ENCODE measurements around the gene PNCK. TPM values are rescaled to one million over a fixed set of nuclear protein-coding genes. Genes with fewer than 3 reads are reported as not detected.
"Not testable (repeated sequence)": the region's sequence is repeated elsewhere in the genome, so short reads cannot be mapped to it uniquely, and the experiment has no call there.

The PNCK gene
- total RNA-seq, 1 donor from 2014 or later = 1.4 TPM

DNA sequence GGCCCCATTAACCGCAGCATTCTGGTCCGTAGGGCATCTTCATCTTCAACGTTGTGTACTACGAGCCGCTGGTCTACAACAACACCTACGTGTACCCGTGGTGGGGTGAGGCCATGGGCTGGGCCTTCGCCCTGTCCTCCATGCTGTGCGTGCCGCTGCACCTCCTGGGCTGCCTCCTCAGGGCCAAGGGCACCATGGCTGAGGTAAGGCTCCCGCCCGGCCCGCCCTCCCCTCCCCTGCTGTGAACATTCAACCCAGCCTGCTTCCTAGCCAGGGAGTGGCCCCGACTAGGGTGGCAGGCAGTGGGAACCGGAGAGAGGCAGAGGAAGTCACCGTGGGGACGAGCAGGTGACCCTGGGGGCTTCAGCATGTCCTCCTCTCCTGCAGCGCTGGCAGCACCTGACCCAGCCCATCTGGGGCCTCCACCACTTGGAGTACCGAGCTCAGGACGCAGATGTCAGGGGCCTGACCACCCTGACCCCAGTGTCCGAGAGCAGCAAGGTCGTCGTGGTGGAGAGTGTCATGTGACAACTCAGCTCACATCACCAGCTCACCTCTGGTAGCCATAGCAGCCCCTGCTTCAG lies 21.2 kb upstream of the PNCK start:
- TF ChIP-seq CTCF (IDR thresholded peaks at IDR 0.05) = no peak
- no peak overlapping the region for H3K27ac ChIP-seq
- no peaks in the 10 kb centered on the region for H3K27me3 ChIP-seq
- no peaks in the 10 kb centered on the region for H3K4me1 ChIP-seq
- intact Hi-C loops (cut with DNase I) = no loop called here
- H3K4me3 ChIP-seq = no peak overlapping the region
- peaks cover 4 to 5% of the 10 kb centered on the region in 2 donors for H3K36me3 ChIP-seq
- no peak for DNase-seq (ENCODE audit: low spot score in 2 of 2)
- no peaks in the 10 kb centered on the region for H3K9me3 ChIP-seq

GRCh38 chrX:153694256-153694655 lies 20.6 kb upstream of the PNCK start:
- H3K9me3 ChIP-seq; intact Hi-C loops (cut with DNase I); H3K27me3 ChIP-seq; DNase-seq (ENCODE audit: low spot score in 2 of 2); H3K4me3 ChIP-seq; H3K4me1 ChIP-seq; H3K27ac ChIP-seq; H3K36me3 ChIP-seq: not testable (repeated sequence)

DNA sequence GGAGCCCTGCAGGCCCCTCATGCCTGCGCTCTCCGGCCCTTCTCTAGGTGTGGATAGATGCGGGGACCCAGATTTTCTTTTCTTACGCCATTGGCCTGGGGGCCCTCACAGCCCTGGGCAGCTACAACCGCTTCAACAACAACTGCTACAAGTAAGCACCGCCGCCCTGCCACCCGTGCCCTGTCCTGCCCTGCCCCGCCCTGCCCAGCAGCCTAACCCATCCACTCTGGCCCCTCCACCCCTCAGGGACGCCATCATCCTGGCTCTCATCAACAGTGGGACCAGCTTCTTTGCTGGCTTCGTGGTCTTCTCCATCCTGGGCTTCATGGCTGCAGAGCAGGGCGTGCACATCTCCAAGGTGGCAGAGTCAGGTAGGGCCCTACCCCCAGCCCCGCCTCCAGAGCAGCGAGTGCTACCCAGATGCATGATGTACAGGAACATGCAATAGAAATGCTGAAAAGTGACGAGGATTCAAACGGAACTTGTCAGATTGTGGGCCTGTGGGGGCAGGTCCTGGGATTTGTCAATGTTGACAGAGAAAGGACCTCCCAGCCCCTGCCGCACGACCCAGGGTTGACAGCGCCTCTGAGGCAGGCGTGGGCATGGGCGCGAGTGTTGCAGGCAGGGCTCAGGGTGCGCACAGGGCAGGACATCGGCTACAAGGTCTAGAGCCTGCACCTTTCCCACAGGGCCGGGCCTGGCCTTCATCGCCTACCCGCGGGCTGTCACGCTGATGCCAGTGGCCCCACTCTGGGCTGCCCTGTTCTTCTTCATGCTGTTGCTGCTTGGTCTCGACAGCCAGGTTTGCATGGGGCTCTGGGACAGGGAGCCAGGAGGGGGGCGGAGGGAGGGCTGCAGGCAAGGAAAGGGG lies 19.8 kb upstream of the PNCK start:
- DNase-seq (ENCODE audit: low spot score in 2 of 2) = no peak
- intact Hi-C loops (cut with DNase I) = no loop called here
- Histone ChIP-seq H3K27me3 (no peaks in the 10 kb centered on the region), H3K4me3 (no peak overlapping the region), H3K9me3 (no peaks in the 10 kb centered on the region), H3K36me3 (peaks cover 4 to 5% of the 10 kb centered on the region in 2 donors), H3K4me1 (no peaks in the 10 kb centered on the region), H3K27ac (no peak overlapping the region)
- no peak for TF ChIP-seq CTCF (IDR thresholded peaks at IDR 0.05)

DNA sequence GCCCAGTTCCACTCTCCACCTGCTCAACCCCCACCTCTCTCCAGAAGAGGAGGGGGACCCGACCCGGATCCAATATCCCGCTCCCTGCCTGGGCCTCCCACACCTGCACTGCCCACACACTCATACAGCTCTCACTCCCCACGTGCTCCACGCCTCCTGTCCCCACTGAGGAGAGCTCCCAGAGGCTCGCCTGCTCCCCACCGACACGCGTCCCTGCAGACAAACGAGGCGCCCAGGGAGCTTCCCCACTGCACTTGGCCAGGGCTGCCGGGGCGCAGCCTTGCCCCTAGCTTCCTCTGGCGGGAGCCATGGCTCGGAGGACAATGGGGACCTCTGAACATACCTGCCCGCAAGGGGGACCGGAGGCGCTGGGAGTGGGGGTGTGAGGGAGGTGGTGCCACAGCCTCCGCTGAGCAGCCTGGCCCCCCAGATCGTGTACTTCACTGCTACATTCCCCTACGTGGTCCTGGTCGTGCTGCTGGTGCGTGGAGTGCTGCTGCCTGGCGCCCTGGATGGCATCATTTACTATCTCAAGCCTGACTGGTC lies 19.1 kb upstream of the PNCK start:
- DNase-seq (ENCODE audit: low spot score in 2 of 2) = no peak
- TF ChIP-seq CTCF (IDR thresholded peaks at IDR 0.05) = no peak
- Histone ChIP-seq H3K9me3 (no peaks in the 10 kb centered on the region), H3K4me3 (no peak overlapping the region), H3K27ac (no peak overlapping the region), H3K27me3 (no peaks in the 10 kb centered on the region), H3K36me3 (peaks cover 4 to 5% of the 10 kb centered on the region in 2 donors), H3K4me1 (no peaks in the 10 kb centered on the region)
- intact Hi-C loops (cut with DNase I) = no loop called here

- no peak for DNase-seq (ENCODE audit: low spot score in 2 of 2)
- no peak for TF ChIP-seq CTCF (IDR thresholded peaks at IDR 0.05)
- intact Hi-C loops (cut with DNase I) = no loop called here
- no peak overlapping the region for H3K4me3 ChIP-seq
- H3K27ac ChIP-seq = no peak overlapping the region
- H3K9me3 ChIP-seq = no peaks in the 10 kb centered on the region
- H3K27me3 ChIP-seq = no peaks in the 10 kb centered on the region
- no peaks in the 10 kb centered on the region for H3K4me1 ChIP-seq
- H3K36me3 ChIP-seq = no peaks in the 10 kb centered on the region
Measured at GRCh38 chrX:153692003-153692402, 18.4 kb upstream of the PNCK start.

- H3K27ac ChIP-seq; H3K36me3 ChIP-seq; intact Hi-C loops (cut with DNase I); H3K27me3 ChIP-seq; H3K4me3 ChIP-seq; DNase-seq (ENCODE audit: low spot score in 2 of 2); H3K4me1 ChIP-seq; H3K9me3 ChIP-seq: not testable (repeated sequence)
Measured at GRCh38 chrX:153691032-153691827, 17.6 kb upstream of the PNCK start.

All from ascending aorta (tissue), 2 donors.